ENCODE data around the gene UBAP1. TPM values are rescaled to one million over a fixed set of nuclear protein-coding genes. Genes with fewer than 3 reads are reported as not detected.

Gene UBAP1
- polyA plus RNA-seq, 3 donors: 32.5 to 44.5 (median 39.2) TPM

DNA sequence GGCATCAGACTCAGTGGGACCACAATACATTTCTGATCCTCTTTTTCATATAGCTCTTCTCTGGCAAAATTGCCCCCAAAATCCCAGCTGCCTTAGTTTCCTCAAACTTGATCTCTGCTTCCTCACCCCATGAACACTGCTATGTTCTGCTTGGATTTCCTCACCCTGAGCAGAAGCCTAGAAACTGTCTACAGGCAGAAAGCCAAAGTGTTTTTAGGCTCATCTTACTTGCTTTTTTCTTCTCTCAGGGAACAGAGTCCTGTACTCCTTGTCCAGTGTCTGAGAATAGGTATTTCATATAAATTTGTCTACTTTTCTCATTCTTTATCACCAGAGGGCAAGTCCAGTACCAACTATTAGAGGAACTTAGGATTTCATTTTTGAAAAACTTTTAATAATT, 21.5 kb upstream of the UBAP1 start:
- H3K4me1 ChIP-seq (ENCODE audit: control insufficient read depth in 1 of 2, insufficient read depth in 2 of 2, low read length in 2 of 2): no peaks in the 10 kb centered on the region
- H2AFZ ChIP-seq (ENCODE audit: insufficient read depth, low read depth, low read length, poor library complexity, severe bottlenecking): no peak overlapping the region
- intact Hi-C loops (cut with micrococcal nuclease): no loop called here
- TF ChIP-seq CTCF (IDR thresholded peaks at IDR 0.05): no peak
- no peaks in the 10 kb centered on the region for H3K79me2 ChIP-seq (ENCODE audit: insufficient read depth, low read length)
- H3K4me3 Mint-ChIP-seq: no peak overlapping the region
- H3K9me3 Mint-ChIP-seq: no peaks in the 10 kb centered on the region
- no peaks in the 10 kb centered on the region for H3K36me3 Mint-ChIP-seq
- H3K27me3 ChIP-seq (ENCODE audit: control insufficient read depth in 2 of 2, insufficient read depth in 2 of 2, low read length in 2 of 2): no peaks in the 10 kb centered on the region
- peaks cover 0 to 2% (median 0%) of the 10 kb centered on the region in 3 donors for H3K27me3 Mint-ChIP-seq (ENCODE audit: low read depth in 3 of 3)
- H3K4me2 ChIP-seq (replicated peaks; ENCODE audit: extremely low read depth, low read length, poor library complexity, severe bottlenecking): no peak overlapping the region
- H3K4me1 Mint-ChIP-seq: peaks cover 3% of the 10 kb centered on the region
- no peak for DNase-seq
- no peaks in the 10 kb centered on the region for H3K36me3 ChIP-seq (replicated peaks in 1 of 2; ENCODE audit: control insufficient read depth in 1 of 2, insufficient read depth in 2 of 2, low read length in 2 of 2)
- peak overlapping the region in 1 of 7 donors; percentile 34 for H3K27ac Mint-ChIP-seq
- H3K27ac ChIP-seq (ENCODE audit: low read depth in 1 of 2, low read length in 2 of 2): no peak overlapping the region
- H3K9ac ChIP-seq (ENCODE audit: insufficient read depth, low read length, poor library complexity, severe bottlenecking): no peak overlapping the region
- no peak overlapping the region for H3K4me3 ChIP-seq (replicated peaks in 1 of 3; ENCODE audit: low read depth in 2 of 3, low read length in 3 of 3)
- no peaks in the 10 kb centered on the region for H4K20me1 ChIP-seq (ENCODE audit: insufficient read depth, low read length)
- H3K9me3 ChIP-seq (replicated peaks in 1 of 2; ENCODE audit: control insufficient read depth in 1 of 2, insufficient read depth in 1 of 2, low read length in 2 of 2): no peaks in the 10 kb centered on the region

- no peak overlapping the region for H2AFZ ChIP-seq (ENCODE audit: insufficient read depth, low read depth, low read length, poor library complexity, severe bottlenecking)
- intact Hi-C loops (cut with micrococcal nuclease): no loop called here
- no peak for TF ChIP-seq CTCF (IDR thresholded peaks at IDR 0.05)
These were observed 20.9 kb upstream of the UBAP1 start for GRCh38 chr9:34157898-34158297.

More at GRCh38 chr9:34157898-34158297, 20.9 kb upstream of the UBAP1 start:
- Histone ChIP-seq H3K4me2 (replicated peaks; ENCODE audit: extremely low read depth, low read length, poor library complexity, severe bottlenecking) (no peak overlapping the region), H3K9me3 (replicated peaks in 1 of 2; ENCODE audit: control insufficient read depth in 1 of 2, insufficient read depth in 1 of 2, low read length in 2 of 2) (no peaks in the 10 kb centered on the region), H4K20me1 (ENCODE audit: insufficient read depth, low read length) (no peaks in the 10 kb centered on the region), H3K27me3 (ENCODE audit: control insufficient read depth in 2 of 2, insufficient read depth in 2 of 2, low read length in 2 of 2) (no peaks in the 10 kb centered on the region), H3K4me3 (replicated peaks in 1 of 3; ENCODE audit: low read depth in 2 of 3, low read length in 3 of 3) (no peak overlapping the region), H3K79me2 (ENCODE audit: insufficient read depth, low read length) (no peaks in the 10 kb centered on the region), H3K27ac (ENCODE audit: low read depth in 1 of 2, low read length in 2 of 2) (no peak overlapping the region), H3K36me3 (replicated peaks in 1 of 2; ENCODE audit: control insufficient read depth in 1 of 2, insufficient read depth in 2 of 2, low read length in 2 of 2) (no peaks in the 10 kb centered on the region), H3K9ac (ENCODE audit: insufficient read depth, low read length, poor library complexity, severe bottlenecking) (no peak overlapping the region), H3K4me1 (ENCODE audit: control insufficient read depth in 1 of 2, insufficient read depth in 2 of 2, low read length in 2 of 2) (no peaks in the 10 kb centered on the region)
- Mint-ChIP-seq H3K27ac (no peak overlapping the region), H3K27me3 (ENCODE audit: low read depth in 3 of 3) (peaks cover 0 to 2% (median 0%) of the 10 kb centered on the region in 3 donors), H3K9me3 (no peaks in the 10 kb centered on the region), H3K36me3 (no peaks in the 10 kb centered on the region), H3K4me1 (peaks cover 3% of the 10 kb centered on the region), H3K4me3 (no peak overlapping the region)
- 60% methylated on average over 1 of the region's 2 CpGs for WGBS (ENCODE audit: insufficient coverage)
- no peak for DNase-seq

All from CD14-positive monocyte (primary cell).